ENCODE measurements around the gene TYRO3. TPM values are rescaled to one million over a fixed set of nuclear protein-coding genes. Genes with fewer than 3 reads are reported as not detected.

The TYRO3 gene
- total and polyA plus RNA-seq, 7 donors, result 1.6 to 5.8 (median 4.6) TPM

DNA sequence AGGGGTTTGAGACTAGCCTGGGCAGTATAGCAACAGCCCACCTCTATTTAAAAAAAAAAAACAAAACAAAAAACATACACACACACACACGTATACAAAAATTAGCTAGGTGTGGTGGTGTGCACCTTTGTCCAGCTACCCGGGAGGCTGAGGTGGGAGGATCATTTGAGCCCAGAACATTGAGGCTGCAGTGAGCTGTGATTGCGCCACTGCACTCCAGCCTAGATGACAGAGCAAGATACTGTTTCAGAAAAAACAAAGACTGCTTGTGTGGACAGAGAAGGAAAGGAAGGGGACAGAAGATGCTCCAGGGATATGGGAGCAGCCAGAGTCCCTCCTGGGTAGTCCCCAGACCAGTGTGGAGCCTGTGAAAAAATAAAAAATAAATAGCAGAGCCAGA is 12.9 kb downstream of the TYRO3 start:
- no peaks in the 10 kb centered on the region for H3K9me3 ChIP-seq
- ATAC-seq, result no peak
- 92 to 98% (median 95%) methylated on average over 3 of the region's 3 CpGs for WGBS, 3 donors

DNA sequence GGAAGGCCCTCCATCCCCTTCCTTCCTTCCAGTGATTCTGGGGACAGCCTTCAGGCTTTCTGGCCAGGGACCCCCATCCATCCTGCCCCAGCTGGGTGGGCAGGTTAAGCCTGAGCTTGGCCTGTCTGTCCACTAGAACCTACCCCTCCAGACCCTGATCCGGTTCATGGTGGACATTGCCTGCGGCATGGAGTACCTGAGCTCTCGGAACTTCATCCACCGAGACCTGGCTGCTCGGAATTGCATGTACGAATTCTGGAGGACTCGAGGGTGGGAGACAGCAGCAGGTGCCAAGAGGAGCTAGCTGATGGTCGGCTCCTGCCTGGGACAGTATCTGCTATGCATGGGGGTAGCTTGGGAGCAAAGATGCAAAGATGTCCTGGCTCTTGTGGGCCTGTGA is 13.9 kb downstream of the TYRO3 start:
- intact Hi-C loops (cut with DNase I), result no loop called here
- Histone ChIP-seq H3K27ac (no peak overlapping the region), H3K4me3 (no peak overlapping the region), H3K4me1 (no peaks in the 10 kb centered on the region), H3K9me3 (no peaks in the 10 kb centered on the region), H3K27me3 (ENCODE audit: insufficient read depth in 3 of 3, low read length in 2 of 3) (no peaks in the 10 kb centered on the region), H3K36me3 (ENCODE audit: insufficient read depth in 1 of 2, low read depth in 1 of 2) (no peaks in the 10 kb centered on the region)
- TF ChIP-seq, protein P1, sequence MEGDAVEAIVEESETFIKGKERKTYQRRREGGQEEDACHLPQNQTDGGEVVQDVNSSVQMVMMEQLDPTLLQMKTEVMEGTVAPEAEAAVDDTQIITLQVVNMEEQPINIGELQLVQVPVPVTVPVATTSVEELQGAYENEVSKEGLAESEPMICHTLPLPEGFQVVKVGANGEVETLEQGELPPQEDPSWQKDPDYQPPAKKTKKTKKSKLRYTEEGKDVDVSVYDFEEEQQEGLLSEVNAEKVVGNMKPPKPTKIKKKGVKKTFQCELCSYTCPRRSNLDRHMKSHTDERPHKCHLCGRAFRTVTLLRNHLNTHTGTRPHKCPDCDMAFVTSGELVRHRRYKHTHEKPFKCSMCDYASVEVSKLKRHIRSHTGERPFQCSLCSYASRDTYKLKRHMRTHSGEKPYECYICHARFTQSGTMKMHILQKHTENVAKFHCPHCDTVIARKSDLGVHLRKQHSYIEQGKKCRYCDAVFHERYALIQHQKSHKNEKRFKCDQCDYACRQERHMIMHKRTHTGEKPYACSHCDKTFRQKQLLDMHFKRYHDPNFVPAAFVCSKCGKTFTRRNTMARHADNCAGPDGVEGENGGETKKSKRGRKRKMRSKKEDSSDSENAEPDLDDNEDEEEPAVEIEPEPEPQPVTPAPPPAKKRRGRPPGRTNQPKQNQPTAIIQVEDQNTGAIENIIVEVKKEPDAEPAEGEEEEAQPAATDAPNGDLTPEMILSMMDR (IDR thresholded peaks at IDR 0.05), result no peak
- no peak for ATAC-seq
- DNase-seq, result no peak
- WGBS, 3 donors, result 90 to 98% (median 94%) methylated on average over 8 of the region's 8 CpGs

More for the DNA sequence above, 12.9 kb downstream of the TYRO3 start:
- Histone ChIP-seq H3K4me3 (no peak overlapping the region), H3K27ac (no peak overlapping the region), H3K4me1 (no peaks in the 10 kb centered on the region), H3K36me3 (ENCODE audit: insufficient read depth in 1 of 2, low read depth in 1 of 2) (no peaks in the 10 kb centered on the region), H3K27me3 (ENCODE audit: insufficient read depth in 3 of 3, low read length in 2 of 3) (no peaks in the 10 kb centered on the region)
- intact Hi-C loops (cut with DNase I), result no loop called here
- no peak for DNase-seq
- TF ChIP-seq, protein P1 (IDR thresholded peaks at IDR 0.05), result no peak

DNA sequence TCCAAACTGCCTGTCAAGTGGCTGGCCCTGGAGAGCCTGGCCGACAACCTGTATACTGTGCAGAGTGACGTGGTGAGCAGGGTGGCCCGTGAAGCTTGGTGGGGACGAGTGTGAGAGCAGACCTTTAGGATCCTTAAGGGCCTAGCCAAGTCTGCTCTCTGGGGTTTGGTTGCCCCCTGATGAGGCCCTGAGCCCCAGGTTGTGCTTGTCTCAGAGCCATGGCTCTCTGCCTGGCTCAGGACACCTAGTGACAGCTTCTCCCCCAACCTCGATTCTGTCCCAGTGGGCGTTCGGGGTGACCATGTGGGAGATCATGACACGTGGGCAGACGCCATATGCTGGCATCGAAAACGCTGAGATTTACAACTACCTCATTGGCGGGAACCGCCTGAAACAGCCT is 14.4 kb downstream of the TYRO3 start:
- no peaks in the 10 kb centered on the region for H3K36me3 ChIP-seq (ENCODE audit: insufficient read depth in 1 of 2, low read depth in 1 of 2)
- no peaks in the 10 kb centered on the region for H3K27me3 ChIP-seq (ENCODE audit: insufficient read depth in 3 of 3, low read length in 2 of 3)

DNA sequence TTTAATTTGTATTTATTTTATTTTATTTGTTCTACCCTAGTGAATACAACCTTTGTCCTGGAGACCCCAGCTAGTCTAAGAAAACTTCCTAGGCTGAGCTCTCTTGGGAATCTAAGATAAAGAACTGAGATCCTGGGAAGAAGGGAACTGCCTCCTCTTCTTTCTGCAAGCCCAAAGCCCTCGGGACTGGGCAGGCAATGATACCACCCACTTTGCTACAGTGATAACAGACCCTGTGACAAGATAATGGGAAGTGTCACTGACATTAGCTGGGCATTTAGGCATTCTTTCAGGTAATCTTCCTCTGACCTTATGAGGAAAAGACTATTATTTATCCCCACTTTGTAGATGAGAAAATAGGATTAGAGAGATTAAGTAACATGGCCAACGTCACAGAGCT is 15.1 kb downstream of the TYRO3 start:
- no peak overlapping the region for H3K4me3 ChIP-seq
- intact Hi-C loops (cut with DNase I), result no loop called here
- H3K4me1 ChIP-seq, result no peaks in the 10 kb centered on the region
- TF ChIP-seq, protein P1 (IDR thresholded peaks at IDR 0.05), result no peak
- H3K36me3 ChIP-seq (ENCODE audit: insufficient read depth in 1 of 2, low read depth in 1 of 2), result no peaks in the 10 kb centered on the region
- no peaks in the 10 kb centered on the region for H3K27me3 ChIP-seq (ENCODE audit: insufficient read depth in 3 of 3, low read length in 2 of 3)
- H3K9me3 ChIP-seq, result no peaks in the 10 kb centered on the region
- no peak for ATAC-seq
- WGBS, 3 donors, result 82 to 87% (median 85%) methylated on average over 2 of the region's 2 CpGs
- no peak for DNase-seq
- H3K27ac ChIP-seq, result no peak overlapping the region

More for the DNA sequence above, 14.4 kb downstream of the TYRO3 start:
- ATAC-seq (no peak), DNase-seq (no peak)
- Histone ChIP-seq H3K4me1 (no peaks in the 10 kb centered on the region), H3K9me3 (no peaks in the 10 kb centered on the region), H3K27ac (no peak overlapping the region), H3K4me3 (no peak overlapping the region)
- intact Hi-C loops (cut with DNase I), result no loop called here
- TF ChIP-seq, protein P1 (IDR thresholded peaks at IDR 0.05), result no peak
- WGBS, 3 donors, result 89 to 93% (median 92%) methylated on average over 13 of the region's 13 CpGs

DNA sequence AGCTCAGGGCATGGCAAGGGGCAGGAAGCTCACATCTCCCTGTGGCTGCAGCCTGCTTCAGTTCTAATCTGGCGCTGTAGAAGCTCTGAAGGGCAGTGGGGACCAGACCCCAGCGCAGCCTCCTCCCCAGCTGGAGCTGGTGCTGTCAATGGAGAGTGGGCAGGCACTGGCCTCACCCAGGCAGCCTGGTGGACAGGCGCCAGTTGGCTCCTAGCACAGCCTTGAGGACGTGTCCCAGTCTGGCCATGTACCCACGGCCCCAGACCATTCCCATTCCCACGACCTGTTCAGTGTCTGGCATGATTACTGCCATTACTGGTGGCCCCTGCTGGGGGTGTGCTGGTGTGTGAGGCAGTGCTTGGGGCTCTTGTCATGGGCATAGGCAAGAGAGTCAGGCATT is 16.3 kb downstream of the TYRO3 start:
- no peaks in the 10 kb centered on the region for H3K27me3 ChIP-seq (ENCODE audit: insufficient read depth in 3 of 3, low read length in 2 of 3)
- no peak for DNase-seq
- no peak overlapping the region for H3K4me3 ChIP-seq
- no peaks in the 10 kb centered on the region for H3K9me3 ChIP-seq
- no peak for ATAC-seq
- TF ChIP-seq, protein P1 (IDR thresholded peaks at IDR 0.05), result no peak
- intact Hi-C loops (cut with DNase I), result no loop called here
- H3K36me3 ChIP-seq (ENCODE audit: insufficient read depth in 1 of 2, low read depth in 1 of 2), result no peaks in the 10 kb centered on the region
- WGBS, 3 donors, result 55 to 61% (median 61%) methylated on average over 6 of the region's 6 CpGs
- no peak overlapping the region for H3K27ac ChIP-seq
- no peaks in the 10 kb centered on the region for H3K4me1 ChIP-seq
